HG03565 (cell line): Measurements from ENCODE around the gene AFF3.
"Not testable (repeated sequence)": the region's sequence is repeated elsewhere in the genome, so short reads cannot be mapped to it uniquely, and the experiment has no call there.

Experiments used
- ATAC-seq: cut with Tn5 transposase; IDR thresholded peaks from one replicate; pipeline ENCODE4 v1.9.1; 2021; ENCODE audit warnings: mild to moderate bottlenecking, moderate library complexity; ENCODE audit not compliant: unreplicated experiment

Gene AFF3

GRCh38 chr2:99520813-99521212 lies 621.6 kb downstream of the AFF3 start:
- ATAC-seq: no peak

- no peak for ATAC-seq
Observed at GRCh38 chr2:99520195-99520594, 622.2 kb downstream of the AFF3 start.

GRCh38 chr2:99514357-99514756 lies 628.0 kb downstream of the AFF3 start:
- no peak for ATAC-seq

- ATAC-seq: no peak
Observed at GRCh38 chr2:99512181-99512591, 630.2 kb downstream of the AFF3 start.

- no peak for ATAC-seq
Observed at GRCh38 chr2:99509387-99509786, 633.0 kb downstream of the AFF3 start.

GRCh38 chr2:99507937-99508818 lies 634.2 kb downstream of the AFF3 start:
- ATAC-seq: no peak

GRCh38 chr2:99504844-99505584 lies 637.4 kb downstream of the AFF3 start:
- ATAC-seq: no peak

GRCh38 chr2:99503662-99504416 lies 638.6 kb downstream of the AFF3 start:
- ATAC-seq: not testable (repeated sequence)

- ATAC-seq: no peak
Observed at GRCh38 chr2:99496021-99496420, 646.4 kb downstream of the AFF3 start.
